Loucy (cell line): Measurements from ENCODE around the gene NFATC4.

Experiments used
- EZH2phosphoT487 ChIP-seq: fragments of 200-600 bp; IDR thresholded peaks from 2 replicates; pipeline ENCODE4 v1.6.1; 2018; ENCODE audit warnings: antibody characterized with exemption, mild to moderate bottlenecking, moderate library complexity, borderline replicate concordance
- TF ChIP-seq, protein P1 (sequence below): fragments of 200-600 bp; sonication (generic); conservative IDR thresholded peaks from 2 replicates; pipeline ENCODE4 v1.5.1; 2014; ENCODE audit warnings: mild to moderate bottlenecking, antibody characterized with exemption, low read length

DNA sequence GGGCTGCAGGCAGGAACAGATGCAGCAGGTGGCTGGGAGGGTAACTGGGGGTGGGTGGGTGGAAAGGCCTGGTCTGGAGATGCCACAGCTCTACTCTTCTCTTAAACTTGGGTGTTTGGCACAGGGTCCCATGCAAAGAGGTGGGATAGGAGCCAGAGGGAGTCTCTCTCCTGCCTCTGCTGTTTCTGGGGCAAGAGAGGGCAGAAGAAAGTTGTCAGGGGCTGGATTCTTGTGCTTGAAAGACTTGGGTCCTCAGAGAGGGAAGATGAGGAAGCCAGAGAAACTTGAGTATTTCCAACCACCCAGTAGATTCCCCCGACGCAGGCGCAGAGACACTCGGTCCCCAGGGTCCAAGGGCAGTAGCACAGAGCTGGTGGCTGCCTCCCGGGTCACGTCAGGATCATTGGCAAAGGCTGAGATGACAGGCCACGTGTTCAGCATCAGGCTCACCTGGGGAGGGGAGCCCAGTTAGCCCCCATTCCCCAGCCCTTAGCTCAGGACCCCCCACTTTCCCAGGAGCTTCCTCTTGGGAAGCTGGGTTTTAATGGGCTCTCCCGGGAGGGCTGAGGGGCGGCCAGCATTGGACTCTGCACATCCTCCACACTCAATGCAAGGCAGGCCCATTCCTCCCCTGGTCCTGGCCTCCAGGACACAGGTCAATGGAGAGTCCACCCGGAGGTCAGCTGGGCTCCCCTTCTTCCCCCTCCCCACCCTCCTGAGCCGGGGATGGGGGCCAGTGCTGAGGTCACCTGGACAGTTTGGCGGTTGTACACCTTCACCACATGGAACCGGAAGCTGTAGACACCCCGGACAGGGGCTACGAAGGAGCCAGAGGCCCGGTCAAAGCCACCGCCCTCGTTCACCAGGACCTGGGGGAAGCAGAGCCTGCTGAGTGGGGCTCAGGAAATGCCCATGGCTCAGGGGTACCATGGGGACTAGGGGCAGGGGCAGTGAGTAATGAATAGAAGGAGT is 59.8 kb downstream of the NFATC4 start:
- TF ChIP-seq, protein P1, sequence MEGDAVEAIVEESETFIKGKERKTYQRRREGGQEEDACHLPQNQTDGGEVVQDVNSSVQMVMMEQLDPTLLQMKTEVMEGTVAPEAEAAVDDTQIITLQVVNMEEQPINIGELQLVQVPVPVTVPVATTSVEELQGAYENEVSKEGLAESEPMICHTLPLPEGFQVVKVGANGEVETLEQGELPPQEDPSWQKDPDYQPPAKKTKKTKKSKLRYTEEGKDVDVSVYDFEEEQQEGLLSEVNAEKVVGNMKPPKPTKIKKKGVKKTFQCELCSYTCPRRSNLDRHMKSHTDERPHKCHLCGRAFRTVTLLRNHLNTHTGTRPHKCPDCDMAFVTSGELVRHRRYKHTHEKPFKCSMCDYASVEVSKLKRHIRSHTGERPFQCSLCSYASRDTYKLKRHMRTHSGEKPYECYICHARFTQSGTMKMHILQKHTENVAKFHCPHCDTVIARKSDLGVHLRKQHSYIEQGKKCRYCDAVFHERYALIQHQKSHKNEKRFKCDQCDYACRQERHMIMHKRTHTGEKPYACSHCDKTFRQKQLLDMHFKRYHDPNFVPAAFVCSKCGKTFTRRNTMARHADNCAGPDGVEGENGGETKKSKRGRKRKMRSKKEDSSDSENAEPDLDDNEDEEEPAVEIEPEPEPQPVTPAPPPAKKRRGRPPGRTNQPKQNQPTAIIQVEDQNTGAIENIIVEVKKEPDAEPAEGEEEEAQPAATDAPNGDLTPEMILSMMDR, result no peak
- no peak for TF ChIP-seq EZH2phosphoT487
